Right cardiac atrium (tissue), 5 donors: ENCODE data around the gene MACIR. TPM values are rescaled to one million over a fixed set of nuclear protein-coding genes. Genes with fewer than 3 reads are reported as not detected.

Experiments
- ATAC-seq, 2 donors: fragments of 200-7000 bp; cut with Tn5 transposase; one replicate each; pipeline versions ENCODE4 v1.8.0 to v1.9.1; 2020; ENCODE audit warnings: moderate library complexity in 2 of 2, mild to moderate bottlenecking in 1 of 2
- DNase-seq, 3 donors: peaks; one replicate each; pipeline ENCODE4 v3.0.0-alpha.2; 2020
- H3K27ac ChIP-seq: one replicate; pipeline ENCODE4 v1.5.1; 2013; ENCODE audit warnings: mild to moderate bottlenecking, low read length, control low read depth, moderate library complexity
- H3K27me3 ChIP-seq: one replicate; pipeline ENCODE4 v1.6.1; 2013; ENCODE audit not compliant: control insufficient read depth, insufficient read depth
- H3K4me1 ChIP-seq: one replicate; pipeline ENCODE4 v1.6.1; 2013; ENCODE audit warnings: low read length; ENCODE audit not compliant: control insufficient read depth, insufficient read depth
- H3K4me3 ChIP-seq: one replicate; pipeline ENCODE4 v1.5.1; 2013; ENCODE audit warnings: low read length, control low read depth
- H3K9me3 ChIP-seq: one replicate; pipeline ENCODE4 v1.6.1; 2013; ENCODE audit warnings: low read length; ENCODE audit not compliant: control insufficient read depth
- WGBS: extraction: QIAGEN DNeasy Blood & Tissue Kit; methylation state at CpG from one replicate; pipeline ENCODE4 v1.1.7; 2013; 5-methylcytosine and 5-hydroxymethylcytosine counted together
- intact Hi-C, 4 donors: fragments of 100-400 bp; cut with DNase I; formaldehyde crosslinking; loops; one replicate each; pipeline versions ENCODE4 v1.11.0 to v1.14.0; 2022 to 2023
- polyA plus RNA-seq: library from polyadenylated mRNA; stranded (reverse); fragments of 200-250 nt; gene quantifications from one replicate; pipeline ENCODE4 v1.2.3, GENCODE V29; 2013
- total RNA-seq, 4 donors: library from RNA; stranded (reverse); fragmentation: NEBNext Ultra II Directional; extraction: Animal tissue kit (Norgen Biotek cat#: 25700); gene quantifications; one replicate each; pipeline ENCODE4 v1.2.1, GENCODE V29; 2021
- donor health status: healthy with polysubstance abuse.
- donor health status: DM: no; HTN: yes; CAD: no.
- donor health status: DM: no; HTN: no; CAD: no.
- donor health status: DM: no; HTN: yes; CAD: no; lungs with severe emphysema.
- donor health status: DM: yes; HTN: yes; CAD: no.

Gene MACIR
- total and polyA plus RNA-seq, 5 donors = 3.0 to 4.8 (median 3.8) TPM

DNA sequence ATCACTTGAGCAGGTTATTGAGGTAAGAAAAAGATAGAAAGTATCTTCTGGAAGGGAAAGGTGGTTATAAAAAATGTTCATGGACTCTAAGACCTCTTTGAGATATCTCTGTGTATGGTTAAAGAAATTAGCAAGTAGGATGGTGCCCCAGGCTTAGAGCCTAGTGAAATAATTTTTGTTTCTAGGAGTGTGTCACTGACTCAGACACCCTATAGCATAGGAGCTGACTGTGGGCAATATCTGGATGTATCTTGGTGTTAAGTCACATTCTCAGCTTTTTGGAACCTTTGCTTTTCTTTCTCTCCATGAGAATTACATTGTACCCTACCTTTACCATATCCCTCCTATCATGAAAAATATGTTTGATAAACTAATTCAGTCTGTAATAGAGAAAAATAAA is 12.0 kb downstream of the MACIR start:
- H3K27me3 ChIP-seq = no peaks in the 10 kb centered on the region
- DNase-seq (no peak), ATAC-seq (no peak)
- intact Hi-C loops = no loop called here
- H3K4me1 ChIP-seq = no peaks in the 10 kb centered on the region
- H3K27ac ChIP-seq = no peak overlapping the region
- H3K4me3 ChIP-seq = no peak overlapping the region
- H3K9me3 ChIP-seq = no peaks in the 10 kb centered on the region

DNA sequence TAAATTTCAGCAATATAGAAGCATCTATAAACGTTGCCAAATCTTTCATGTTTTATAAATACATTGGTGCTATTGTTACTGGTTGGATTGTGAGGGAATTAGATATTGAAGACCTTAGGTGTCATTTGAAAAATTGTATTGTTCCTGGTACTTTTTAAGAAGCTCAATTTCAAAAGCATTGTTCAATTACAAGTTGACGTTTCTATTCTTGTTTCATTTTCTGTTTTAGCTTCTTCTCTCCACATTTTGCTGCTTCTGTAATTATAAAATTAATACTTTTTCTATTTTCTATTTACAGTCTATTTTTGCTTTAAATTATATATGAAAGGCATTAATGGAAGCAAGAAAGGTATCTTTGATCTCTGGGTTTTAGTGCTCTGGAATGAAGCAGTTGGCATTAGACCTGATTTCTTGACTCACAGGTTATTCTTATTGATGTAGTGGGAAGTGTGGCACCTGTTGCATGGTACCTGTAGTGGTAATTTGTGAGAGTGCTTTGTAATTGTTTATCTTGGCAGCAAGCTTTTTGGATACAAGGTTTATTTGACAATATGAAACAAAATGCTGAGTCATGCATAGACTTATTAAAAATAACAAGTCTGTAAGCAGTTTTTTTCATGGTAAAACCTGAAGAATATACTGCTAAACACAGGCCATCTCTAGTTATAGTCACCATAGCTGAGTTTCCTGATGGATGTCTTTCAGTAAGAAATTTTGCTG is 13.2 kb downstream of the MACIR start:
- H3K4me1 ChIP-seq = peaks cover 1% of the 10 kb centered on the region
- DNase-seq = no peak
- ATAC-seq = no peak
- H3K27me3 ChIP-seq = no peaks in the 10 kb centered on the region
- 61% methylated on average over 2 of the region's 2 CpGs for WGBS
- no peaks in the 10 kb centered on the region for H3K9me3 ChIP-seq
- intact Hi-C loops = no loop called here
- no peak overlapping the region for H3K27ac ChIP-seq
- no peak overlapping the region for H3K4me3 ChIP-seq

DNA sequence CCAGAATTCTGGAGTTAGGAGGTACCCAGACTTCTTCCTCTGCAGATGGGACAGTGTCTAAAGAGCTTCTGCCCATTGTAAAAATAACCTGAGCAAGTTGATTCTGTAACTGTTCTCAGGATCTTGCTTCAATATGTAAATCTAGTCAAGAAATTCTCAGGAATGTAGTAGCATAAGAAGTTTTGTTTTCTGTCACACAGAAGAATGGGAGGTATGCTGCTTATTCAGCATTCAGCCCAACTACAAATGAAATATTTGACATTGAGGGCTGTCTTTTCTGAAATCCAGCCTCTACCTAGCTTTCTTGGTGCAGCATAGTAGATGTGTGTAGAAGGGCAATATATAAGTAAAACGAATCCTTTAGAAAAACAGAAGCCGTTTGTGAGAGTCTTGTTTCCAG is 13.8 kb downstream of the MACIR start:
- WGBS = 93% methylated on average over 2 of the region's 2 CpGs
- intact Hi-C loops = no loop called here
- ATAC-seq (no peak), DNase-seq (no peak)
- no peaks in the 10 kb centered on the region for H3K9me3 ChIP-seq
- H3K4me3 ChIP-seq = no peak overlapping the region
- no peak overlapping the region for H3K27ac ChIP-seq
- no peaks in the 10 kb centered on the region for H3K27me3 ChIP-seq
- H3K4me1 ChIP-seq = peaks cover 1% of the 10 kb centered on the region

GRCh38 chr5:103273952-103274351 is 15.4 kb downstream of the MACIR start:
- H3K4me1 ChIP-seq = peaks cover 1% of the 10 kb centered on the region
- no peak overlapping the region for H3K27ac ChIP-seq
- no peak overlapping the region for H3K4me3 ChIP-seq
- H3K9me3 ChIP-seq = no peaks in the 10 kb centered on the region
- intact Hi-C loops = no loop called here
- no peak for DNase-seq
- no peaks in the 10 kb centered on the region for H3K27me3 ChIP-seq
- no peak for ATAC-seq
- 97% methylated on average over 3 of the region's 3 CpGs for WGBS

DNA sequence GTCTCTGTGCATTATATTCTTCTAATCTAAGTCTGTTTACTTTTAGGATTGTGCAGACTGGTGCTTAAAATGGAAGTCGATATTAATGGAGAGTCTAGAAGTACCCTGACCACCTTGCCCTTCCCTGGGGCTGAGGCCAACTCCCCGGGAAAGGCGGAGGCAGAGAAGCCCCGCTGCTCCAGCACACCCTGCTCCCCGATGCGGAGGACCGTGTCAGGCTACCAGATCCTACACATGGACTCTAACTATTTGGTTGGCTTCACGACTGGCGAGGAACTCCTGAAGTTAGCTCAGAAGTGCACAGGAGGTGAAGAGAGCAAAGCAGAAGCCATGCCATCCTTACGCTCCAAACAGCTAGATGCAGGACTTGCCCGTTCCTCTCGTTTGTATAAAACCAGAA is 17.3 kb downstream of the MACIR start:
- DNase-seq (peak in 1 of 3 donors; percentile 19), ATAC-seq (no peak)
- Histone ChIP-seq H3K4me3 (no peak overlapping the region), H3K4me1 (peaks cover 1% of the 10 kb centered on the region), H3K27me3 (no peaks in the 10 kb centered on the region), H3K9me3 (no peaks in the 10 kb centered on the region), H3K27ac (no peak overlapping the region)
- WGBS = 97% methylated on average over 12 of the region's 12 CpGs
- intact Hi-C loops = no loop called here

- no peaks in the 10 kb centered on the region for H3K9me3 ChIP-seq
- H3K4me3 ChIP-seq = no peak overlapping the region
- intact Hi-C loops = no loop called here
- H3K27me3 ChIP-seq = no peaks in the 10 kb centered on the region
- WGBS = over 99% methylated on average over 3 of the region's 3 CpGs
- no peak for ATAC-seq
- H3K4me1 ChIP-seq = no peaks in the 10 kb centered on the region
- DNase-seq = no peak
- H3K27ac ChIP-seq = no peak overlapping the region
Observed at GRCh38 chr5:103280967-103281366, 22.4 kb downstream of the MACIR start.

DNA sequence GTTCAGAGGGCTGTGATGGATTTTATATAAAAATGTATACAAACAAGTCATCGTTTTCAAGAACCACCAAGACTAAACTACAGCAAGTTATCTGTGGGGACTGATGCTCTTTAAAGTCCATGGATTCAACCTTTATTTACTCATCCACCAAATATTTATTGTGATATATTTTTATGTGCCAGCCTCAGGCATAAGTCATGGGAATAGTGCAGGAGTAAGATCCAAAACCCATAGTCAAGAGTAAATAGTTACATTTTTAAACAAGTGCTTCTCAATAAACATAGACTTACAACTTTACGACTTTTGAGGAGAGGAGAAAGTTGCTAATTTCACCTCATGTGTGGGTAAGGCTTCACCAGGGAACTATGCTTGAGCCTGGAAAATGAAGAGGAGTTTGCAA is 24.6 kb downstream of the MACIR start:
- no peak overlapping the region for H3K4me3 ChIP-seq
- no peaks in the 10 kb centered on the region for H3K27me3 ChIP-seq
- no peak for DNase-seq
- intact Hi-C loops = no loop called here
- no peak for ATAC-seq
- H3K4me1 ChIP-seq = no peaks in the 10 kb centered on the region
- H3K27ac ChIP-seq = no peak overlapping the region
- no peaks in the 10 kb centered on the region for H3K9me3 ChIP-seq
- whole genome bisulfite sequencing = 95% methylated on average over 2 of the region's 2 CpGs

GRCh38 chr5:103283869-103284268 is 25.3 kb downstream of the MACIR start:
- DNase-seq (no peak), ATAC-seq (no peak)
- Histone ChIP-seq H3K9me3 (no peaks in the 10 kb centered on the region), H3K4me1 (no peaks in the 10 kb centered on the region), H3K4me3 (no peak overlapping the region), H3K27ac (no peak overlapping the region), H3K27me3 (no peaks in the 10 kb centered on the region)
- 89% methylated on average over 3 of the region's 3 CpGs for WGBS
- intact Hi-C loops = no loop called here

GRCh38 chr5:103286622-103287021 is 28.1 kb downstream of the MACIR start:
- Histone ChIP-seq H3K27me3 (no peaks in the 10 kb centered on the region), H3K9me3 (no peaks in the 10 kb centered on the region), H3K4me1 (no peaks in the 10 kb centered on the region), H3K4me3 (no peak overlapping the region), H3K27ac (no peak overlapping the region)
- WGBS = 90% methylated on average over 3 of the region's 3 CpGs
- no peak for DNase-seq
- intact Hi-C loops = no loop called here
- ATAC-seq = no peak

DNA sequence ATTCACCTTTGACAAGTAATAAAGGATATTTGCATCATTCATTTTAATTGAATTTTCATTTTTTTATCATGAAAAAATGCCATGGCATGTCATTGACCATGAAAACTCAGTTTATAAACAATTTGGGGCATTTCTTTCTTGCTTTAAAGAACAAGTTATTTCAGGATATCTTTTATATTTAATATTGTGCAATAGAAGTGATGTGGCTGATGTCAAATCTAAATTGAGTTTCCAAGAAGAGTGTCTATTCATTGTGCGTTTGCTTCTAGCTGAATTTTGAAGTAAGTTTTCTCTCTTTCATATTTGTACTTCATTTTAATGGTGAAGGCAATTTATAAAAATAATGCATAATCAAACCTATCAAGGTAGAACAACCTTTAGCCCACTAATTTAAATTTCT is 30.5 kb downstream of the MACIR start:
- WGBS = 97% methylated on average over 1 of the region's 1 CpG
- Histone ChIP-seq H3K27ac (no peak overlapping the region), H3K27me3 (no peaks in the 10 kb centered on the region), H3K9me3 (no peaks in the 10 kb centered on the region), H3K4me3 (no peak overlapping the region), H3K4me1 (no peaks in the 10 kb centered on the region)
- no peak for ATAC-seq
- intact Hi-C loops = no loop called here
- DNase-seq = no peak

DNA sequence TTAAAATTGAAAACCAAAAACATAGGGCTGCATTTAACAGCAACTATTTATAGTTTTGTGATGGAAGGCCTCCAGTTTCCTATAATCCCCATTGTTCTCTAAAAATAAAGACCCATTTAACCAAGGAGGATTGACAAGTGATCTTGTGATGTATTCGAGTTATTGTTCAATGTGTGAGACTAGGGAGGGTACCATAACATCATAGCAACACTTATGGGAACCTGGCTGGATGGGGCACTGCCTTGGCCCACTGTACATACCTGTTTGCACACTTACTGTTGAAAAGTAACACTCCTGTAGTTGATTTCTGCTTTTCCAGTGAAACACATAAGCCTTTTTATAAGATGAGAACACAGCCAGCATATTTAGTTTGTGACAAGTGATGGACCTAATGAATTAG is 32.3 kb downstream of the MACIR start:
- H3K27ac ChIP-seq = no peak overlapping the region
- H3K4me3 ChIP-seq = no peak overlapping the region
- H3K27me3 ChIP-seq = no peaks in the 10 kb centered on the region
- WGBS = 61% methylated on average over 1 of the region's 1 CpG
- intact Hi-C loops = no loop called here
- no peak for ATAC-seq
- no peaks in the 10 kb centered on the region for H3K9me3 ChIP-seq
- H3K4me1 ChIP-seq = no peaks in the 10 kb centered on the region
- DNase-seq = no peak

GRCh38 chr5:103291606-103292005 is 33.0 kb downstream of the MACIR start:
- no peaks in the 10 kb centered on the region for H3K27me3 ChIP-seq
- DNase-seq (no peak), ATAC-seq (no peak)
- H3K4me3 ChIP-seq = no peak overlapping the region
- 95% methylated on average over 4 of the region's 4 CpGs for WGBS
- H3K4me1 ChIP-seq = no peaks in the 10 kb centered on the region
- no peaks in the 10 kb centered on the region for H3K9me3 ChIP-seq
- no peak overlapping the region for H3K27ac ChIP-seq
- intact Hi-C loops = no loop called here
